ENCODE data around the gene ZBTB20.

Gene ZBTB20

GRCh38 chr3:115087512-115087911, 59.6 kb downstream of the ZBTB20 start:
- DNase-seq = no peak

GRCh38 chr3:115086344-115086743, 60.7 kb downstream of the ZBTB20 start:
- no peak for DNase-seq

- DNase-seq = no peak
Measured at GRCh38 chr3:115085197-115085865, 61.8 kb downstream of the ZBTB20 start.

- no peak for DNase-seq
Measured at GRCh38 chr3:115084686-115085085, 62.4 kb downstream of the ZBTB20 start.

- no peak for DNase-seq
Measured at GRCh38 chr3:115082260-115082659, 64.8 kb downstream of the ZBTB20 start.

GRCh38 chr3:115081444-115081843, 65.6 kb downstream of the ZBTB20 start:
- no peak for DNase-seq

- no peak for DNase-seq
Measured at GRCh38 chr3:115077501-115078250, 69.4 kb downstream of the ZBTB20 start.

- DNase-seq = no peak
Measured at GRCh38 chr3:115074502-115074901, 72.6 kb downstream of the ZBTB20 start.

- DNase-seq = no peak
Measured at GRCh38 chr3:115072265-115073021, 74.6 kb downstream of the ZBTB20 start.

GRCh38 chr3:115071601-115072000, 75.5 kb downstream of the ZBTB20 start:
- no peak for DNase-seq

GRCh38 chr3:115071166-115071565, 75.9 kb downstream of the ZBTB20 start:
- no peak for DNase-seq

GRCh38 chr3:115068799-115069198, 78.3 kb downstream of the ZBTB20 start:
- no peak for DNase-seq

GRCh38 chr3:115062412-115062956, 84.6 kb downstream of the ZBTB20 start:
- DNase-seq = no peak

- DNase-seq = no peak
Measured at GRCh38 chr3:115062009-115062408, 85.1 kb downstream of the ZBTB20 start.

GRCh38 chr3:115052906-115053305, 94.2 kb downstream of the ZBTB20 start:
- no peak for DNase-seq

GRCh38 chr3:115042351-115042750, 104.7 kb downstream of the ZBTB20 start:
- DNase-seq = no peak

GRCh38 chr3:115040673-115041286, 106.3 kb downstream of the ZBTB20 start:
- peak; percentile 44 for DNase-seq

GRCh38 chr3:115040246-115040645, 106.8 kb downstream of the ZBTB20 start:
- no peak for DNase-seq

GRCh38 chr3:115038817-115039216, 108.3 kb downstream of the ZBTB20 start:
- DNase-seq = no peak

GRCh38 chr3:115022835-115023398, 124.2 kb downstream of the ZBTB20 start:
- DNase-seq = no peak

- no peak for DNase-seq
Measured at GRCh38 chr3:115022199-115022598, 124.9 kb downstream of the ZBTB20 start.

GRCh38 chr3:115021061-115021460, 126.0 kb downstream of the ZBTB20 start:
- no peak for DNase-seq

- no peak for DNase-seq
Measured at GRCh38 chr3:115019900-115020299, 127.2 kb downstream of the ZBTB20 start.
